IPS-15b (cell line): ENCODE measurements around the gene LMX1B.

Experiments
- H3K27me3 ChIP-seq: one replicate; pipeline ENCODE4 v1.6.1; 2013; ENCODE audit warnings: low read length; ENCODE audit not compliant: control insufficient read depth, insufficient read depth
- H3K36me3 ChIP-seq: one replicate; pipeline ENCODE4 v1.6.1; 2013; ENCODE audit warnings: low read length; ENCODE audit not compliant: control insufficient read depth, insufficient read depth
- H3K4me1 ChIP-seq: one replicate; pipeline ENCODE4 v1.6.1; 2013; ENCODE audit warnings: mild to moderate bottlenecking, low read length; ENCODE audit not compliant: control insufficient read depth, insufficient read depth
- H3K4me3 ChIP-seq: one replicate; pipeline ENCODE4 v1.5.1; 2013; ENCODE audit warnings: low read depth, low read length
- H3K9ac ChIP-seq: one replicate; pipeline ENCODE4 v1.6.1; 2013; ENCODE audit warnings: low read depth, mild to moderate bottlenecking, low read length
- H3K9me3 ChIP-seq: one replicate; pipeline ENCODE4 v1.6.1; 2013; ENCODE audit warnings: mild to moderate bottlenecking, low read length; ENCODE audit not compliant: control insufficient read depth, insufficient read depth

The LMX1B gene

DNA sequence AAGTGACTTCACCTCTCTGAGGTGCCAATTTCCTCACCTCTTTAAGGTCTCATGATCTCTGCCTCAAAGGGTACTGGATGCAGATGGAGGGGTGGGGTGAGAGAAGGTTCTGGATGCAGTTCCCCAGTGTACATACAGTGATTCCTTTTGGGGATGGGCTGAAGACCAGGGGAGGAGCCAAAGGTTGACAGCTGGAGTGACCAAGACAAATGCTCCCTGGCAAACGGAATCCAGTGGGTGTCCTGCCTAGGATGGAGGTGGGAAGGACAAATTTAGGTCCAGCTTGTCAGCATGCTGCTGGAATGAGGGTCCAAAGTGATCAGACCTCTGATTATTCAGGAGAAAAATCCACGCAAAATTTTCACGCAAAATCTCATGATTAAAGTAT lies 7.3 kb upstream of the LMX1B start:
- H3K9ac ChIP-seq = no peak overlapping the region
- H3K27me3 ChIP-seq = peaks cover 57% of the 10 kb centered on the region
- H3K36me3 ChIP-seq = no peaks in the 10 kb centered on the region
- H3K9me3 ChIP-seq = no peaks in the 10 kb centered on the region
- H3K4me1 ChIP-seq = peaks cover 4% of the 10 kb centered on the region
- no peak overlapping the region for H3K4me3 ChIP-seq

GRCh38 chr9:126607086-126607485 lies 6.6 kb upstream of the LMX1B start:
- H3K27me3 ChIP-seq = peaks cover 62% of the 10 kb centered on the region
- no peak overlapping the region for H3K4me3 ChIP-seq
- no peaks in the 10 kb centered on the region for H3K36me3 ChIP-seq
- peaks cover 4% of the 10 kb centered on the region for H3K4me1 ChIP-seq
- H3K9ac ChIP-seq = no peak overlapping the region
- H3K9me3 ChIP-seq = no peaks in the 10 kb centered on the region

DNA sequence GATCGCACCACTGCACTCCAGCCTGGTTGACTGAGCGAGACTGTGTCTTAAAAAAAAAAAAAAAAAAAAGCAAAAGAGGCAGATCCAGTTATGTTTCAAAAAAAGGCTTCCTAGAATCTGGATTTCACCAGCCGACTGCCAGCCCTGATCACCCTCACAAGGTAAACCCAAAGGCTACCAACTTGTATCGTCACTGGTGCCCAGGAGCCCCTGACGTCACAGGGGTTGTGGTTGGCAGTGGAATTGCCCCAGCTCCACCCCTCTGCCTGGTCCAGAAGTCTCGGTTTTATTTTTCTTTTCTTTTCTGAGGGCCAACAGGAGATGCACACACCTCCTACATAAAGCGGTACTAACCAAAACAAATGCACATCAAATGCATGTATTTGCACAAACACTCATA lies 6.0 kb upstream of the LMX1B start:
- Histone ChIP-seq H3K9me3 (no peaks in the 10 kb centered on the region), H3K36me3 (no peaks in the 10 kb centered on the region), H3K9ac (no peak overlapping the region), H3K27me3 (peaks cover 66% of the 10 kb centered on the region), H3K4me3 (no peak overlapping the region), H3K4me1 (peaks cover 4% of the 10 kb centered on the region)

DNA sequence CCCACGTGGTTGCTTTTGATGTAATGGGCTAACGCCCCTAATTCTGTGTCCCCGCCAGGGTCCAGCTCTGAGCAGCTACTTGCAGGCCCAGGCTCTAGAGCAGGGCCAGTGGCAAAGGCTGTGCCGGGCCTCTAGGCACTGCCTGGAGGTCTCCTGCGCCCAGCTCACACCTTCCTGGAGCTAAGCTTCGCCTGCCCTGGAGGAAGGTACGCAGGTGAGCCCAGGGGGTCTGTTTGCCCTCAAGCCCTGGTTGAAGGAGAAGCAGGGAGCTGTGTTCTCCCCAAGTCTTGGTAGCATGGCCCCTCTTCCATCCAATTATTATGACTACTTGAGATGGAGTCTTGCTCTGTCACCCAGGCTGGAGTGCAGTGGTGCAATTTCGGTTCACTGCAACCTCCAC lies 5.2 kb upstream of the LMX1B start:
- Histone ChIP-seq H3K4me1 (peaks cover 4% of the 10 kb centered on the region), H3K27me3 (peaks cover 71% of the 10 kb centered on the region), H3K36me3 (no peaks in the 10 kb centered on the region), H3K9ac (no peak overlapping the region), H3K4me3 (no peak overlapping the region), H3K9me3 (no peaks in the 10 kb centered on the region)

GRCh38 chr9:126609191-126609590 lies 4.5 kb upstream of the LMX1B start:
- Histone ChIP-seq H3K4me1 (peaks cover 4% of the 10 kb centered on the region), H3K27me3 (peaks cover 68% of the 10 kb centered on the region), H3K9ac (no peak overlapping the region), H3K9me3 (no peaks in the 10 kb centered on the region), H3K36me3 (no peaks in the 10 kb centered on the region), H3K4me3 (peak overlapping the region; percentile 18)

- Histone ChIP-seq H3K36me3 (no peaks in the 10 kb centered on the region), H3K27me3 (peaks cover 74% of the 10 kb centered on the region), H3K9me3 (no peaks in the 10 kb centered on the region), H3K4me3 (peak overlapping the region; percentile 41), H3K9ac (no peak overlapping the region), H3K4me1 (peaks cover 4% of the 10 kb centered on the region)
Observed at GRCh38 chr9:126609711-126610388, 3.9 kb upstream of the LMX1B start.

DNA sequence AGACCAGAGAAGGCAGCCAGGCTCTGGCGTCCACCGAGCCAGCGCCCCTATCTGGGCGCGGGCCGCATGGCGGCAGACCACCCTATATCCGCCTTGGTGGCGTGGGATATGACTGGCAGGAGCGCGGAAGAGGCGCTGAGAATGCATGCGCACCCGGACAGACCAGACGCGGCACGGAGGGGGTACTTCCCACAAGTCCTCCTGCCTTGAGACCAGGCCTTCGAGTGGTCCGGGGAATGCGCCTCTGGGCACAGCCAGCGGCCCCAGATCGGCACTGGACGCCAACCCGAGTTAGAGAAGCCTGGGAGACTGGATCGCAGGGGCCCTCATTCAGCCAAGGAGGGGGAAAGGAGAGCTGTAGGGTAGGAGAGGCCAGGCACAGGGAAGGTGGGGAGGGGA lies 2.5 kb upstream of the LMX1B start:
- Histone ChIP-seq H3K9me3 (no peaks in the 10 kb centered on the region), H3K4me1 (peaks cover 4% of the 10 kb centered on the region), H3K9ac (peak overlapping the region; percentile 24), H3K27me3 (peaks cover 85% of the 10 kb centered on the region), H3K4me3 (peak overlapping the region; percentile 41), H3K36me3 (no peaks in the 10 kb centered on the region)

DNA sequence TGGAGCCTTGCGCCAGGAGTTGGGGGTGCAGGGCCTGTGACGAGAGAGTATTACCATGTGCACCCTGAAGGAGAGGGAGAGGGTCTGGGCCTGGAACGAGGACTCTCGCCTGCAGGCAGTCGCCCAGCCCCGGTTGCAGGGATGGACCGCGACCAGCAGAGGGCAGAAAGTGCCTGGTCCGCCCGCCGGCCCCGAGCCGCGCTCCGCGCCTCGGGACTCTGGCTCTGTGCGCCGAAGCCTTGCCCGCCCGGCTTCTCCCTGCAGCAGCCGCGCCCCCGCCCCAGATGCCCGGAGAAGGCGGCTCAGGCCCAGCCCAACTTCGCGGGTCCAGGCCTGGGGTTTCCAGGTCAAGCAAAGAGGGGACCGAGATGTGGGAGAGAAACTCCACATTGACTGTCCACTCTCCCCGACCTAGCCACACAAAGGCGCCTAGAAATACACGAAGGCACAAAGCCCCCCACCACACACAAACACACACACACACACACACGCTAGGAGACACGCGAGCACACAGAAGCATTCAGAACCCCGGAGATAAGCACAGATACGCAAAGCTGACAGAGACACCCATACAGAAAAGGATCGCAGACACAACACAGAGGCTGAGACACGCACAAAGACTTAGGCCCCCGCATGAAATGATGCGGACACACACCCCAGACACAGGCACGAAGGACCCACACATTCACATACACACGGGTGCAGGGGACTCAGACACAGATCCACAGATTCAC lies 2.0 kb upstream of the LMX1B start:
- H3K9me3 ChIP-seq = no peaks in the 10 kb centered on the region
- peaks cover 4% of the 10 kb centered on the region for H3K4me1 ChIP-seq
- peak overlapping the region; percentile 41 for H3K4me3 ChIP-seq
- no peak overlapping the region for H3K9ac ChIP-seq
- peaks cover 85% of the 10 kb centered on the region for H3K27me3 ChIP-seq
- H3K36me3 ChIP-seq = no peaks in the 10 kb centered on the region

DNA sequence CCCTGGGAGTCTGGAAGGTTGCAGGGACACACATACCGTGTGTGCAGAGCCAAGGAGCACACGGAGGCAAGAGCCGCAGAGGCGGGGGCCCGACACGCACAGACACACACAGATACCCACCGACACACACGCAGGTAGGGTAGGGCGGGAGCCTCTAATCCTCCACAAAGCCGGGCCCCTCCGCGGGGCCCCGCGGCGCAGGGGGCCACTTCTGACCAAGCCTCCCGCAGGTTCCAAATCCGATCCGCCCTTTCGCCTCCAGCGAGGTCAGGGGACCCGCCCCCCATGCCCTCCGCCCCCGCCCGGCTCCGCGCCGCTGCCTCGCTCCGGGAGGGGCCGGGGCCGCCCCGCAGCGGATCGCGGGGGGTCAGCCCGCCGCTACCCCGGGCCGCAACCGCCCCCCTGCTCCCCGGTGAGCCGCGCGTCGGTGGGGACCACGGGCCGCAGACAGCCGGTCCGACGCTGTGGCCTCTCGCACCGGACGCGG lies 1.4 kb upstream of the LMX1B start:
- Histone ChIP-seq H3K9ac (no peak overlapping the region), H3K36me3 (no peaks in the 10 kb centered on the region), H3K9me3 (no peaks in the 10 kb centered on the region), H3K4me3 (peak overlapping the region; percentile 37), H3K27me3 (peaks cover 87% of the 10 kb centered on the region), H3K4me1 (peaks cover 5% of the 10 kb centered on the region)

- Histone ChIP-seq H3K36me3 (no peaks in the 10 kb centered on the region), H3K4me1 (peaks cover 10% of the 10 kb centered on the region), H3K4me3 (peak overlapping the region; percentile 37), H3K9me3 (no peaks in the 10 kb centered on the region), H3K9ac (no peak overlapping the region), H3K27me3 (peaks cover 87% of the 10 kb centered on the region)
Observed at GRCh38 chr9:126612813-126613641, 701 bp upstream of the LMX1B start.

- peaks cover 15% of the 10 kb centered on the region for H3K4me1 ChIP-seq
- no peak overlapping the region for H3K9ac ChIP-seq
- peaks cover 87% of the 10 kb centered on the region for H3K27me3 ChIP-seq
- peak overlapping the region; percentile 15 for H3K4me3 ChIP-seq
- H3K36me3 ChIP-seq = no peaks in the 10 kb centered on the region
- H3K9me3 ChIP-seq = no peaks in the 10 kb centered on the region
Observed at GRCh38 chr9:126614088-126614454, 343 bp downstream of the LMX1B start.
